PC-3 (cell line): Measurements from ENCODE around the gene CLIC4.

Source experiments
- EZH2 ChIP-seq: fragments of 300-600 bp; sonication (generic); IDR thresholded peaks from one replicate; pipeline ENCODE4 v1.6.1; 2017; ENCODE audit warnings: antibody characterized with exemption, mild to moderate bottlenecking, low read length; ENCODE audit not compliant: unreplicated experiment
- TF ChIP-seq, protein P1 (sequence below): fragments of 300-600 bp; sonication (generic); conservative IDR thresholded peaks from 2 replicates; pipeline ENCODE4 v1.5.1; 2017; ENCODE audit warnings: antibody characterized with exemption, low read depth, mild to moderate bottlenecking, low read length

DNA sequence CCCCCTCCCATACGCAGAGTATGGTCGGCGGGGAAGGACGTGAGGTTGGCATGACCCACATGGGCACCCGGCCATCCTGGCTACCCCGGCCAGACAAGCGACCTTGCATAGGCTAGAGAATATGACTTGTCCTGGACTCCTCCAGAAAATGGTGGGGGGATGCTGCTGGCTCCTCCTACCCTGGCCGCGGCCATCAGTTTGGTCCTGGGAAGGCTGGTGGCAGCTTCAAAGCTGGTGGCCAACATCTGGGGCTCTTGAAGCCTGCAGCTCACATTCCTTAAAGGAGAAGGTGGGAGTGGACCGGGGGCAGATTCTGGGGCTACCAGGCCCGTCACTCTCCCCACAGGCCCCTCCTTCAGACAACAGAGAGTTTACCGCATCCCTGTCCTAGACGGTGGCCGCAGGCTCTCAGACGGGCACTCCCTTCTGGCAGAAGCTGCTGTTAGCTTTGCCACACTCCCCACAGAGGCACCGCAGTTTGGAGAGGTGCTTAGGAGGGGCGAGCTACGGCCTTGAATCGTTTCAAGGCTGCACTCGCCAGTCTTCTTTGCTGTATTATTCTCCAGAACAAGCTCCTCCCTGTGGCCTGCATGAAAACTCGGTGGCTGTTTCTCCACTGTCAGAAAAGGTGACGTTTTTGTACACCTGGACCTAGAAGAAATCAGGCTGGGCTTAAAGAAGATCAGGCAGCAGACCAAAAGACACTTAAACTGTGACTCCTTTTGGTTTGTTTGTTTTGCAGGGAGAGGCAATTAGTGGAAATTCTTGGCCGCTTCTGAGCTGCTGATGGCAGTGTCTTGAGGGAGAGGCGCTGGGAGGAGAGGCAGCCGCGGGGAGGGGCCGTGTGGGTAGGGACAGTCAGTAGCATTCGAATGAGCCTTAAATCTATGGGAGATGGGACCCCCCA, 116.8 kb downstream of the CLIC4 start:
- TF ChIP-seq, protein P1, sequence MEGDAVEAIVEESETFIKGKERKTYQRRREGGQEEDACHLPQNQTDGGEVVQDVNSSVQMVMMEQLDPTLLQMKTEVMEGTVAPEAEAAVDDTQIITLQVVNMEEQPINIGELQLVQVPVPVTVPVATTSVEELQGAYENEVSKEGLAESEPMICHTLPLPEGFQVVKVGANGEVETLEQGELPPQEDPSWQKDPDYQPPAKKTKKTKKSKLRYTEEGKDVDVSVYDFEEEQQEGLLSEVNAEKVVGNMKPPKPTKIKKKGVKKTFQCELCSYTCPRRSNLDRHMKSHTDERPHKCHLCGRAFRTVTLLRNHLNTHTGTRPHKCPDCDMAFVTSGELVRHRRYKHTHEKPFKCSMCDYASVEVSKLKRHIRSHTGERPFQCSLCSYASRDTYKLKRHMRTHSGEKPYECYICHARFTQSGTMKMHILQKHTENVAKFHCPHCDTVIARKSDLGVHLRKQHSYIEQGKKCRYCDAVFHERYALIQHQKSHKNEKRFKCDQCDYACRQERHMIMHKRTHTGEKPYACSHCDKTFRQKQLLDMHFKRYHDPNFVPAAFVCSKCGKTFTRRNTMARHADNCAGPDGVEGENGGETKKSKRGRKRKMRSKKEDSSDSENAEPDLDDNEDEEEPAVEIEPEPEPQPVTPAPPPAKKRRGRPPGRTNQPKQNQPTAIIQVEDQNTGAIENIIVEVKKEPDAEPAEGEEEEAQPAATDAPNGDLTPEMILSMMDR = peak; percentile 62
- TF ChIP-seq EZH2 = no peak
